ENCODE results near the gene BAHCC1. TPM values are rescaled to one million over a fixed set of nuclear protein-coding genes. Genes with fewer than 3 reads are reported as not detected.
A peak's percentile ranks its signal among the peaks of the same experiment; 100 is the strongest.

Gene BAHCC1
- total and polyA plus RNA-seq, 2 donors from 2014 or later: 2.6 to 20.5 TPM

DNA sequence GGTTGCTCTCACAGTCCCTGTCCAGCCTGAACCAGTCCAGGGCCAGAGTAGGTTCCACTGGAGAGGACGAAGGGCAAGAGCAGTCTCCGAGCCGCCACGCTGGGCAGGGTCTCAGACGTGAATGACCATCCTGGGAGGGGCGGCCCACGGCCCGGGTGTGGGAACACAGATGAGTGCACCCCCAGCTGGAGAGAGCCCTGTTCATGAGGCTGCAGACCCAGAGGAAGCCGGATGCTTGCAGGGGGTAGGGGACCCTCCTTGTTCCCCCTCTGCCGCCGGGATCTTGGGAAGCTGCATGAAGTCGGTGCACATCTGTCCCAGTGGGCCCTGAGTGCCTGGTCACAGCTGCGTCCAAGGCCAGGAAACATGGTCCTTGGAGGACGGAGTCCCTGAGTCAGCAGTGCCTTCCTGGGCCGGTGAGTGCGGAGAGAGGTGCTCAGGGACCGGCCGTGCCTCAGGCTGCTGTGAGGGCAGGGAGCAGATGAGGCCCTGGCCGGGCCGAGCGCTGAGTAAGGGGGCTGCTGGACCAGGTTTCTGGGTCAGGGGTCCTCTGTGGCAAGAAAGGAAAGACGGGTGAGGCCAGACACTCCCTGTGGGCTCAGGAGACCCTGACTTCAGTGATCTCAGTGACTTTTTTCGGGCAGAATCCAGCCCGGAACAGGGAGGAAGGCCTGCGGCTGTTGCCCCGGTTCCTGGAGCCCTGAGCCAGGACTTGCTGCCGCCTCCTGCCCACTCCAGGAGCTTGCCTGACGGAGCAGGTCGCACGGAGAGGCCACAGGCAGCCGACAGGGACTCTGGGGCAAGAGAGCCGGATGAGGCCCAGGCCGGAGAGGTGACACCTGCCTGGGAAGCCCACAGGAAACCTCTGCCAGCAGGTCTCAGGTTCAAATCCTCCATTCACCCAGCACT is 71.6 kb downstream of the BAHCC1 start:
- Histone ChIP-seq H3K9ac (ENCODE audit: low read length in 3 of 3) (no peak overlapping the region), H3K9me3 (ENCODE audit: control insufficient read depth in 2 of 3, insufficient read depth in 1 of 3, low read length in 3 of 3) (no peaks in the 10 kb centered on the region), H3K36me3 (ENCODE audit: control insufficient read depth in 2 of 3, insufficient read depth in 3 of 3, low read length in 3 of 3) (no peaks in the 10 kb centered on the region), H3K4me3 (ENCODE audit: low read length in 3 of 3) (no peak overlapping the region), H3K27ac (ENCODE audit: low read depth in 2 of 2, low read length in 2 of 2) (no peak overlapping the region), H3K4me1 (ENCODE audit: control insufficient read depth in 2 of 3, insufficient read depth in 2 of 3, low read depth in 1 of 3, low read length in 3 of 3) (no peaks in the 10 kb centered on the region), H3K27me3 (ENCODE audit: control insufficient read depth, insufficient read depth, low read length) (no peaks in the 10 kb centered on the region)
- DNase-seq (peak in 1 of 5 donors; percentile 10), FAIRE-seq (no peak)
- TF ChIP-seq, protein P1, sequence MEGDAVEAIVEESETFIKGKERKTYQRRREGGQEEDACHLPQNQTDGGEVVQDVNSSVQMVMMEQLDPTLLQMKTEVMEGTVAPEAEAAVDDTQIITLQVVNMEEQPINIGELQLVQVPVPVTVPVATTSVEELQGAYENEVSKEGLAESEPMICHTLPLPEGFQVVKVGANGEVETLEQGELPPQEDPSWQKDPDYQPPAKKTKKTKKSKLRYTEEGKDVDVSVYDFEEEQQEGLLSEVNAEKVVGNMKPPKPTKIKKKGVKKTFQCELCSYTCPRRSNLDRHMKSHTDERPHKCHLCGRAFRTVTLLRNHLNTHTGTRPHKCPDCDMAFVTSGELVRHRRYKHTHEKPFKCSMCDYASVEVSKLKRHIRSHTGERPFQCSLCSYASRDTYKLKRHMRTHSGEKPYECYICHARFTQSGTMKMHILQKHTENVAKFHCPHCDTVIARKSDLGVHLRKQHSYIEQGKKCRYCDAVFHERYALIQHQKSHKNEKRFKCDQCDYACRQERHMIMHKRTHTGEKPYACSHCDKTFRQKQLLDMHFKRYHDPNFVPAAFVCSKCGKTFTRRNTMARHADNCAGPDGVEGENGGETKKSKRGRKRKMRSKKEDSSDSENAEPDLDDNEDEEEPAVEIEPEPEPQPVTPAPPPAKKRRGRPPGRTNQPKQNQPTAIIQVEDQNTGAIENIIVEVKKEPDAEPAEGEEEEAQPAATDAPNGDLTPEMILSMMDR (IDR thresholded peaks at IDR 0.05; ENCODE audit: borderline replicate concordance, extremely low read depth, insufficient read depth): no peak
- intact Hi-C loops (cut with DNase I): no loop called here

DNA sequence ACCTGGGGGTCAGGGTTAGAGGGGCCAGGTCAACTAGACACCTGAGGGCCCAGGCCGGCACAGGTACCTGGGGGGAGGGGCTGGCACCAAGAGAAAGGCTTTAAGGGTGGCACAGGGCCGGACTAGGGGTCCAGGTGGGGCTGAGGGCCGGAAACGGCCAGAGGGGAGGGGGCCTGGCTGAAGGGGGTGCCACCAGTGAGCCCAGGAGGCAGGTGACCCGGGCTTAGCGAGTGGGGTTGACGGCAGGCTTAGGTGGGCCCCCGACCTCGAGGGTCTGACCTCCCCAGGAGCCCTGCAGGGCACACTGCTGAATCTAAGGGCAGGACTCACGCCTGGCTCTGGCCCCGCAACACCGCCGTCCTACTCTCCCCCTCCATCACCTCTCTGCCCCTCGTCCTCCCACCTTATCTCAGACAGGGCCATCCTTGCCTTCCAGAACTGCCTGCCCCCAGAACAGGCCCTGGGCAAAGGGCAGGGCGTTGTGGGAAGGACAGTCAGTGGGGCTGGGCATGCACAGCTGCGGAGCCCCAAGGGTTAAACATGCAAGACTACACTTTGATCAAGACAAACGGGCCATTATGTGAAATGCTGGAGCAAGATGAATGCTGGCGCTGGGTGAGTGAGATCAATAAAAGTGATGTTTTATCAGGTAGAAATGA is 73.0 kb downstream of the BAHCC1 start:
- DNase-seq (peak in 1 of 5 donors; percentile 3), FAIRE-seq (no peak)
- H3K4me1 ChIP-seq (ENCODE audit: control insufficient read depth in 2 of 3, insufficient read depth in 2 of 3, low read depth in 1 of 3, low read length in 3 of 3): no peaks in the 10 kb centered on the region
- no peaks in the 10 kb centered on the region for H3K9me3 ChIP-seq (ENCODE audit: control insufficient read depth in 2 of 3, insufficient read depth in 1 of 3, low read length in 3 of 3)
- H3K4me3 ChIP-seq (ENCODE audit: low read length in 3 of 3): no peak overlapping the region
- H3K27me3 ChIP-seq (ENCODE audit: control insufficient read depth, insufficient read depth, low read length): no peaks in the 10 kb centered on the region
- H3K9ac ChIP-seq (ENCODE audit: low read length in 3 of 3): no peak overlapping the region
- H3K36me3 ChIP-seq (ENCODE audit: control insufficient read depth in 2 of 3, insufficient read depth in 3 of 3, low read length in 3 of 3): no peaks in the 10 kb centered on the region
- intact Hi-C loops (cut with DNase I): no loop called here
- TF ChIP-seq, protein P1 (IDR thresholded peaks at IDR 0.05; ENCODE audit: borderline replicate concordance, extremely low read depth, insufficient read depth): no peak
- H3K27ac ChIP-seq (ENCODE audit: low read depth in 2 of 2, low read length in 2 of 2): no peak overlapping the region

DNA sequence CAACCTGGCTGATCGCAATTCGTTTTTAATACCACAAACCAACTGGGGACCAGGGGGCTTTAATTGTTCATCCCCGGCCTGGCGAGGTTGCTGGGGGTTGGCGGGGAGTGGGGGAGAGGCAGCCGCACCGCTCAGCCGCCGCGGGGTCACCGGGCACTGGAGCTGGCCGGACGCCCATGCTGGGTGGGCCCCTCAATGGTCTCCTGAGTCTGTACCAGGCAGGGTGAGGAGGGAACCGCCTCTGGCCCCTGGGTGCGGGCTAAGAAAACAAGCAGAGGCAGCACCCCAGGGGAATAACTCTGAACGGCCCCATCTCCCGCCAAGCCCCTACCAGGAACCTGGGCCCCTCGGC is 73.5 kb downstream of the BAHCC1 start:
- intact Hi-C loops (cut with DNase I): no loop called here
- TF ChIP-seq, protein P1 (IDR thresholded peaks at IDR 0.05; ENCODE audit: borderline replicate concordance, extremely low read depth, insufficient read depth): no peak
- Histone ChIP-seq H3K4me1 (ENCODE audit: control insufficient read depth in 2 of 3, insufficient read depth in 2 of 3, low read depth in 1 of 3, low read length in 3 of 3) (no peaks in the 10 kb centered on the region), H3K9me3 (ENCODE audit: control insufficient read depth in 2 of 3, insufficient read depth in 1 of 3, low read length in 3 of 3) (no peaks in the 10 kb centered on the region), H3K27ac (ENCODE audit: low read depth in 2 of 2, low read length in 2 of 2) (no peak overlapping the region), H3K9ac (ENCODE audit: low read length in 3 of 3) (no peak overlapping the region), H3K36me3 (ENCODE audit: control insufficient read depth in 2 of 3, insufficient read depth in 3 of 3, low read length in 3 of 3) (no peaks in the 10 kb centered on the region), H3K4me3 (ENCODE audit: low read length in 3 of 3) (no peak overlapping the region), H3K27me3 (ENCODE audit: control insufficient read depth, insufficient read depth, low read length) (no peaks in the 10 kb centered on the region)
- DNase-seq (no peak), FAIRE-seq (no peak)
